SJCRH30 (cell line): Measurements from ENCODE around the gene RPE. TPM values are rescaled to one million over a fixed set of nuclear protein-coding genes. Genes with fewer than 3 reads are reported as not detected.

Experiments used
- DNase-seq, 2 experiments: peaks; one replicate each; pipeline ENCODE4 v3.0.0-alpha.2; 2015 to 2020
- H3K27ac ChIP-seq: fragments of 250-450 bp; sonication (Bioruptor Pico); 2 replicates; pipeline ENCODE4 v1.5.1; 2020; ENCODE audit warnings: mild to moderate bottlenecking, moderate library complexity
- H3K27me3 ChIP-seq: fragments of 250-450 bp; sonication (Bioruptor Pico); 2 replicates; pipeline ENCODE4 v1.5.1; 2020; ENCODE audit warnings: mild to moderate bottlenecking, moderate library complexity
- H3K36me3 ChIP-seq: fragments of 250-450 bp; sonication (Bioruptor Pico); 2 replicates; pipeline ENCODE4 v1.5.1; 2020; ENCODE audit warnings: mild to moderate bottlenecking, moderate library complexity
- H3K4me1 ChIP-seq: fragments of 250-450 bp; sonication (Bioruptor Pico); 2 replicates; pipeline ENCODE4 v1.5.1; 2020; ENCODE audit warnings: mild to moderate bottlenecking, moderate library complexity
- H3K4me3 ChIP-seq: fragments of 250-450 bp; sonication (Bioruptor Pico); 2 replicates; pipeline ENCODE4 v1.5.1; 2020; ENCODE audit warnings: mild to moderate bottlenecking, moderate library complexity
- H3K9me3 ChIP-seq: fragments of 250-450 bp; sonication (Bioruptor Pico); replicated peaks from 2 replicates; pipeline ENCODE4 v1.5.1; 2020; ENCODE audit warnings: mild to moderate bottlenecking, moderate library complexity
- total RNA-seq: library from RNA; depleted of rRNA; stranded (reverse); fragments of >200 nt; shearing (Covaris generic); gene quantifications from 2 replicates; pipeline ENCODE4 v1.2.3, GENCODE V29; 2014

RPE gene
- total RNA-seq, 1 experiment from 2014 or later = 75.1 TPM

DNA sequence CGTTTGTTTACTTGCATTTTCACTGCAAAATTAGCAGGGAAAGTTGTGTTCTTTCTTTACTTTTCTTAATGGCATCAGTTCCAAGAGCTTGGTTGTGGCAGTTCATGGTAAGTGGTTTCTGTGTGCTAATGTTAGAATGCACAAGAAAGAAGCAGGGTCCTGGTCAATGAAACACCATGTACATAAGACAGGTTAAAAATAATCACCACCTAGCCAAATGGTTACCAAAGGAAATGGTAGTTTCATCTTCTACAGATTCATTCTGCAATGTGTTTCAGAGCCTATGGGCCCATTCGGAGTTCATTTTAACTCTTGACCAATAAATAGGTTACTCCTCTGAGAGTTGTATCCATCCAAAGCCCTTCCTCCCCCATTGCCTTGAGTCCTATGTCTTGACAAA is 18.1 kb upstream of the RPE start:
- no peaks in the 10 kb centered on the region for H3K27me3 ChIP-seq
- no peak overlapping the region for H3K27ac ChIP-seq
- H3K9me3 ChIP-seq = no peaks in the 10 kb centered on the region
- no peaks in the 10 kb centered on the region for H3K36me3 ChIP-seq
- H3K4me1 ChIP-seq = no peaks in the 10 kb centered on the region
- H3K4me3 ChIP-seq = no peak overlapping the region
- DNase-seq = no peak

- no peaks in the 10 kb centered on the region for H3K36me3 ChIP-seq
- H3K27ac ChIP-seq = no peak overlapping the region
- H3K9me3 ChIP-seq = no peaks in the 10 kb centered on the region
- no peak overlapping the region for H3K4me3 ChIP-seq
- no peaks in the 10 kb centered on the region for H3K4me1 ChIP-seq
- DNase-seq = no peak
- no peaks in the 10 kb centered on the region for H3K27me3 ChIP-seq
Measured at GRCh38 chr2:209985874-209986273, 16.6 kb upstream of the RPE start.

DNA sequence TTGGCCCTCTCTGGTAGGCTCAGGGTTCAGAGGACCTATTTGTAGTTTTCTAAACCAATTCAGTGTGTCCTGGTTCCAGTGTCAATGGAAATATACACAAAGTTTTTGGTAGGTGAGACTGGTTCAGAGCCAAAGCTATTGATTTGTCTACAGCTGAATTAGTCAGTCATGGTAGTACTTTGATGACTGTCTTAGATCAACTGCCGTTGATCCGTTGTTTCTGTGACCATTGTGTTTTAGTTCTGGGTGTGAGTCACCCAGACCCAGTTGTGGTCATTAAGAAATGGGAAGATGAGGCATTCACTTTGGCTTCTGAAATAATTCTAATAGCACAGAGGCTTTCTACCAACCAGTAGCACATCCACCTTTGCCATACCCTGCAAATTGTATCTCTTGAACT is 16.0 kb upstream of the RPE start:
- Histone ChIP-seq H3K4me1 (no peaks in the 10 kb centered on the region), H3K27me3 (no peaks in the 10 kb centered on the region), H3K27ac (no peak overlapping the region), H3K36me3 (no peaks in the 10 kb centered on the region), H3K4me3 (no peak overlapping the region), H3K9me3 (no peaks in the 10 kb centered on the region)
- no peak for DNase-seq

DNA sequence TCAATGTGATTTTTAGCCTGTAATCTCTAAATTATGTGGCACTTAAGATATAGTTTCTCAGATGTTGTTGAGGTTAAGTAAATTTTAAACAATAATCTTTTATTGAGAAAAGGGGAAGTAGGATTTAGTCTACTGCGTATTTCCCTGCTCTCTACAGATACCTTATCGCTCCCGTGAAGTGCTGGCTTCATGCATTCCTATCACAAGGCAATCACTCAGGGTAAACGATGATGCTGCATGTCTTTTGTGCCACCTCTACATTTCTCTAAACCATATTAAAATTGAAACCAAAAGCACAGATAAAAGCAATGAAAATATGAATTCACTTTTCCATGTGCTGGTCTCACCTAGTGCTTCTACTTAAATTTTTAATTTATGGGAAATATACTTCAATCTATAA is 14.4 kb upstream of the RPE start:
- DNase-seq = no peak
- no peaks in the 10 kb centered on the region for H3K4me1 ChIP-seq
- no peaks in the 10 kb centered on the region for H3K36me3 ChIP-seq
- H3K4me3 ChIP-seq = no peak overlapping the region
- no peak overlapping the region for H3K27ac ChIP-seq
- H3K27me3 ChIP-seq = no peaks in the 10 kb centered on the region
- no peaks in the 10 kb centered on the region for H3K9me3 ChIP-seq

GRCh38 chr2:209990838-209991237 is 11.6 kb upstream of the RPE start:
- Histone ChIP-seq H3K9me3 (no peaks in the 10 kb centered on the region), H3K4me3 (no peak overlapping the region), H3K4me1 (no peaks in the 10 kb centered on the region), H3K27me3 (no peaks in the 10 kb centered on the region), H3K36me3 (no peaks in the 10 kb centered on the region), H3K27ac (no peak overlapping the region)
- no peak for DNase-seq

GRCh38 chr2:209993968-209994367 is 8.5 kb upstream of the RPE start:
- H3K4me1 ChIP-seq = no peaks in the 10 kb centered on the region
- no peaks in the 10 kb centered on the region for H3K27me3 ChIP-seq
- no peaks in the 10 kb centered on the region for H3K36me3 ChIP-seq
- H3K27ac ChIP-seq = no peak overlapping the region
- no peaks in the 10 kb centered on the region for H3K9me3 ChIP-seq
- H3K4me3 ChIP-seq = no peak overlapping the region
- DNase-seq = no peak

GRCh38 chr2:209998596-209998995 is 3.8 kb upstream of the RPE start:
- H3K9me3 ChIP-seq = no peaks in the 10 kb centered on the region
- H3K27me3 ChIP-seq = no peaks in the 10 kb centered on the region
- no peaks in the 10 kb centered on the region for H3K36me3 ChIP-seq
- no peak overlapping the region for H3K4me3 ChIP-seq
- no peak overlapping the region for H3K27ac ChIP-seq
- H3K4me1 ChIP-seq = peaks cover 2% of the 10 kb centered on the region; the same call in 1 of the 2 replicates
- no peak for DNase-seq

GRCh38 chr2:210000464-210001324 is 1.7 kb upstream of the RPE start:
- H3K4me3 ChIP-seq = no peak overlapping the region

GRCh38 chr2:210003359-210003758 is 921 bp downstream of the RPE start:
- peaks cover 6% of the 10 kb centered on the region for H3K4me1 ChIP-seq
- H3K27ac ChIP-seq = no peak overlapping the region
- H3K4me3 ChIP-seq = peak overlapping the region; percentile 89
- no peaks in the 10 kb centered on the region for H3K9me3 ChIP-seq
- DNase-seq = no peak
- H3K27me3 ChIP-seq = no peaks in the 10 kb centered on the region
- H3K36me3 ChIP-seq = no peaks in the 10 kb centered on the region; the same call in none of the 2 replicates

More at GRCh38 chr2:210000464-210001324, 1.7 kb upstream of the RPE start:
- no peak for DNase-seq
- H3K9me3 ChIP-seq = no peaks in the 10 kb centered on the region
- no peaks in the 10 kb centered on the region for H3K36me3 ChIP-seq
- H3K27ac ChIP-seq = no peak overlapping the region
- H3K4me1 ChIP-seq = peaks cover 6% of the 10 kb centered on the region
- H3K27me3 ChIP-seq = no peaks in the 10 kb centered on the region

DNA sequence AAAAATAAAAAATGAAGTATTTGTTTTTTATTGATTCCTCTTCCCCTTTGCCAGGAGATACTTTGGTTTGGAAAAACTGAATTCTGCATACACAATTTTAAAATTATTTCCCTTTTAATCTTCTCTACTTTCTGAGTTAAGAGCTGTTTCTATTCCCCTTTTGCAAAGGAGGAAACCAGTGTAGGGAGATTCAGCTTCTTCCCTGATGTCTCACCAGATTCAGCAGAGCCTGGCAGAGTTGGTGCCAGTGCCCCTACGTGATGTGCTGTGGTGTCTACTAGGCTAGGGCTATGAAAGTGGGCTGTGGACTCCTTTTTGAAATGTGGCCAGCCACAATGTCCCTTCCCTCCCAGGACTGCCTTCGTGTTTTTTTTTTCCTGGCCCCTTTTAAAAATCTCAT is 2.4 kb downstream of the RPE start:
- Histone ChIP-seq H3K9me3 (no peaks in the 10 kb centered on the region), H3K36me3 (peaks cover 10% of the 10 kb centered on the region), H3K27ac (no peak overlapping the region), H3K4me1 (peaks cover 6% of the 10 kb centered on the region), H3K4me3 (no peak overlapping the region), H3K27me3 (no peaks in the 10 kb centered on the region)
- no peak for DNase-seq

DNA sequence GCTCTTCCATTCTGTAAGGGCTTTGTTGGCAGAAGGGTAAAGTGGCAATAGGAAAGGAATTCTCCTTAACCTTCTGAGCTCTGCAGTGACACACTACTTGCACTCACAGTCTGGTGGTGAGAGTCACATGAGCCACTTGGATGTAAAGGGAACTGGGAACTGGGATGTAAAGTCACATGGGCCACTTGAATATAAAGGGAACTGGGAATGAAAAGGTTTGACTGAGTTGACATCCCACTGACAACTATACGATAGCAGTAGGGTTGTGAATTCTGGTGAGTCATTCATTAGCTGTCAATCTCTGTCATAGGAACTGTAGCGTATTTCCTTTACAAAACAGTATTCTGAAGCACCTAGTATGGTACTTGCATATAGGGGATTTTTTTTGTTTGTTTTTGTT is 5.5 kb downstream of the RPE start:
- Histone ChIP-seq H3K36me3 (peaks cover 30% of the 10 kb centered on the region), H3K27ac (no peak overlapping the region), H3K4me3 (no peak overlapping the region), H3K4me1 (peaks cover 6% of the 10 kb centered on the region), H3K27me3 (no peaks in the 10 kb centered on the region), H3K9me3 (no peaks in the 10 kb centered on the region)
- DNase-seq = no peak

DNA sequence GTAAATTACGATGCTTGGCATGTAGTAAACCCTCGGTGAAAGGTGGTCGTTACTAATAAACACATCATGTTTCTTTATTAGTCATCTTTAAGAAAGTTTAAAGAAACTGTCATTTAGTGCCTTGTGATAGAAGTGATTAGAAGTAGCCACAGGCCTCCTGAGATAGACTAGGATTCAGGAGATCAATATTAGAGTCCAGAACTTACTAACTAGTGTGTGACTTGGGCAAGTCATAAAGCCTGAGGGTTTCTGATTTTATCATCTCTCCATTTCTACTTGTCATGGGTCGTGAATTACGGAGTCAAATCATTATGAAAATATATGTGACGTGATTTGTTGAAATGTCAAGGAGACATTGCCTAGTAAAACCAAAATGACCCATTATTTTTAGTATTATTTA is 6.7 kb downstream of the RPE start:
- peaks cover 42% of the 10 kb centered on the region for H3K36me3 ChIP-seq
- no peak for DNase-seq
- no peaks in the 10 kb centered on the region for H3K4me1 ChIP-seq
- H3K27ac ChIP-seq = no peak overlapping the region
- no peaks in the 10 kb centered on the region for H3K27me3 ChIP-seq
- no peak overlapping the region for H3K4me3 ChIP-seq
- H3K9me3 ChIP-seq = no peaks in the 10 kb centered on the region

DNA sequence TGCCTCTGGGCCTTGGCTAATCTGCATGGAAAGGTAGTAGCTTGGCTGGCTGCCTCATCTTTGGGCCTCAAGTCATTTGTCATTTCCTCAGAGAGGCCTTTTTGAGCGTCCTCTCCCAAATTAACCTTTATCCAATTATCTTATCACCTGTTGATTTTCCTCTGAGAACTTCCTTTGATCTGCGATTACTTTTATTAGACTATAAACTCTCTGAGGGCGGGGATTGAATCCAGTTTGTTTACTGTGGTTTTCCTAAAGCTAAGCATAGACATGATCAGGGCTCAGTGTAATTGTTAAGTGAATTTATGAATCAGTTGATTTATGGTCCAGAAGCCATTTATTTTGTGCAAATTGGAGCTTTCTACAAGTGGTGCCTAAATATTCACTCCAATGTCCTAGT is 7.5 kb downstream of the RPE start:
- Histone ChIP-seq H3K27ac (no peak overlapping the region), H3K4me3 (no peak overlapping the region), H3K27me3 (no peaks in the 10 kb centered on the region), H3K36me3 (peaks cover 50% of the 10 kb centered on the region), H3K9me3 (no peaks in the 10 kb centered on the region), H3K4me1 (no peaks in the 10 kb centered on the region)
- DNase-seq = no peak

DNA sequence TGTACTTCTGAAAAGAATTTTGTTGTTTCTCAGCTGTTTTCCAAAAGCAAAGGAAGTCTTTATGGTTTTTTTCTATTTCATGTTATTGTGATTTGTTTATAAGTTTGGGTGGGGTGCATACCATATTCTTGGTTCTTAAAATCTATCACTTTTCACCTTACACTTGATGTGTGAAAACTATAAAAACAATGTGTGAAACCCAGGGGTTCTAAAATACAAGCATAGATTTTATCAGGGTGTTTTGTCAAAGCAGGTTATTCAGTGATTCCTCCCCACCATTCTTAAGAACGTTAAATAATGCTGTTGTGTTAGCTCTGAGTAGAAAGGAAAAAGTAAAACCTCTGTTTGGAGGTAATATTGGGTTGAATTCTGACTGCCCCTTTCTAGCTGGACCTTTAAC is 17.7 kb downstream of the RPE start:
- no peaks in the 10 kb centered on the region for H3K9me3 ChIP-seq
- no peak overlapping the region for H3K27ac ChIP-seq
- H3K27me3 ChIP-seq = no peaks in the 10 kb centered on the region
- DNase-seq = no peak
- no peaks in the 10 kb centered on the region for H3K4me1 ChIP-seq
- H3K4me3 ChIP-seq = no peak overlapping the region
- peaks cover 88% of the 10 kb centered on the region for H3K36me3 ChIP-seq

GRCh38 chr2:210022824-210023223 is 20.4 kb downstream of the RPE start:
- no peak for DNase-seq
- no peak overlapping the region for H3K27ac ChIP-seq
- no peaks in the 10 kb centered on the region for H3K4me1 ChIP-seq
- no peak overlapping the region for H3K4me3 ChIP-seq
- H3K27me3 ChIP-seq = no peaks in the 10 kb centered on the region
- H3K36me3 ChIP-seq = peaks cover 78% of the 10 kb centered on the region
- H3K9me3 ChIP-seq = no peaks in the 10 kb centered on the region

GRCh38 chr2:210027608-210028007 is 25.2 kb downstream of the RPE start:
- Histone ChIP-seq H3K4me3 (no peak overlapping the region), H3K4me1 (no peaks in the 10 kb centered on the region), H3K27ac (no peak overlapping the region), H3K36me3 (peaks cover 40% of the 10 kb centered on the region), H3K9me3 (no peaks in the 10 kb centered on the region; the same call in 1 of the 2 replicates), H3K27me3 (no peaks in the 10 kb centered on the region)
- DNase-seq = no peak
